ENCODE results near the gene FAM20C. TPM values are rescaled to one million over a fixed set of nuclear protein-coding genes. Genes with fewer than 3 reads are reported as not detected.

Gene FAM20C
- total RNA-seq, 2 donors from 2014 or later: 18.5 to 18.9 TPM

DNA sequence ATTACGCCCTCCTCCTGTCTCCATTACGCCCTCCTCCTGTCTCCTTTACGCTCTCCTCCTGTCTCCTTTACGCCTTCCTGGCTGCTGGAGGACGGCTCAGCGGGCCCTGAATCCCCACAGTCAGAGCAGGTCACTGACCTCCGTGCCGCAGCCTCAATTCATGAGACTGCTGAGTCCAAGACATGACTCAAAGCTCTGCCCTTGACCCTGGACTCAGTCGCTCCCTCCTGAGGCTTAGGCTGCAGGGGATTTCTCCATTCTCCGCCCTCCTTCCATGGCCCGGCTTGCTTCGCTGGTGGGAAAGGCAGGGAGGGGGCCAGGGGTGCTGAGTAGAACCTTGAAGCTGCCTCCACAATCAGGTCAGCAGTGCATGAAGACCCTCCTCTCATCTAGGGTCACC is 76.6 kb downstream of the FAM20C start:
- H3K9me3 ChIP-seq: no peaks in the 10 kb centered on the region
- H3K4me3 ChIP-seq: no peak overlapping the region
- no peaks in the 10 kb centered on the region for H3K4me1 ChIP-seq
- H3K27me3 ChIP-seq: no peaks in the 10 kb centered on the region
- H3K36me3 ChIP-seq: no peaks in the 10 kb centered on the region
- intact Hi-C loops (cut with DNase I): no loop called here
- no peak overlapping the region for H3K9ac ChIP-seq (ENCODE audit: low read depth in 2 of 2, low read length in 2 of 2)
- H3K27ac ChIP-seq: no peak overlapping the region
- no peak for DNase-seq
- TF ChIP-seq CTCF (IDR thresholded peaks at IDR 0.05): no peak

GRCh38 chr7:269721-270120 is 77.3 kb downstream of the FAM20C start:
- H3K36me3 ChIP-seq: no peaks in the 10 kb centered on the region
- TF ChIP-seq CTCF (IDR thresholded peaks at IDR 0.05): no peak
- H3K27me3 ChIP-seq: no peaks in the 10 kb centered on the region
- intact Hi-C loops (cut with DNase I): no loop called here
- no peaks in the 10 kb centered on the region for H3K4me1 ChIP-seq
- no peak for DNase-seq
- no peak overlapping the region for H3K27ac ChIP-seq
- no peaks in the 10 kb centered on the region for H3K9me3 ChIP-seq
- no peak overlapping the region for H3K9ac ChIP-seq (ENCODE audit: low read depth in 2 of 2, low read length in 2 of 2)
- H3K4me3 ChIP-seq: no peak overlapping the region

- DNase-seq: no peak
- intact Hi-C loops (cut with DNase I): no loop called here
- no peaks in the 10 kb centered on the region for H3K4me1 ChIP-seq
- no peaks in the 10 kb centered on the region for H3K27me3 ChIP-seq
- no peaks in the 10 kb centered on the region for H3K36me3 ChIP-seq
- no peak overlapping the region for H3K4me3 ChIP-seq
- no peak overlapping the region for H3K9ac ChIP-seq (ENCODE audit: low read depth in 2 of 2, low read length in 2 of 2)
- no peak for TF ChIP-seq CTCF (IDR thresholded peaks at IDR 0.05)
- H3K27ac ChIP-seq: no peak overlapping the region
- H3K9me3 ChIP-seq: no peaks in the 10 kb centered on the region
These were observed 78.1 kb downstream of the FAM20C start for GRCh38 chr7:270351-270983.

DNA sequence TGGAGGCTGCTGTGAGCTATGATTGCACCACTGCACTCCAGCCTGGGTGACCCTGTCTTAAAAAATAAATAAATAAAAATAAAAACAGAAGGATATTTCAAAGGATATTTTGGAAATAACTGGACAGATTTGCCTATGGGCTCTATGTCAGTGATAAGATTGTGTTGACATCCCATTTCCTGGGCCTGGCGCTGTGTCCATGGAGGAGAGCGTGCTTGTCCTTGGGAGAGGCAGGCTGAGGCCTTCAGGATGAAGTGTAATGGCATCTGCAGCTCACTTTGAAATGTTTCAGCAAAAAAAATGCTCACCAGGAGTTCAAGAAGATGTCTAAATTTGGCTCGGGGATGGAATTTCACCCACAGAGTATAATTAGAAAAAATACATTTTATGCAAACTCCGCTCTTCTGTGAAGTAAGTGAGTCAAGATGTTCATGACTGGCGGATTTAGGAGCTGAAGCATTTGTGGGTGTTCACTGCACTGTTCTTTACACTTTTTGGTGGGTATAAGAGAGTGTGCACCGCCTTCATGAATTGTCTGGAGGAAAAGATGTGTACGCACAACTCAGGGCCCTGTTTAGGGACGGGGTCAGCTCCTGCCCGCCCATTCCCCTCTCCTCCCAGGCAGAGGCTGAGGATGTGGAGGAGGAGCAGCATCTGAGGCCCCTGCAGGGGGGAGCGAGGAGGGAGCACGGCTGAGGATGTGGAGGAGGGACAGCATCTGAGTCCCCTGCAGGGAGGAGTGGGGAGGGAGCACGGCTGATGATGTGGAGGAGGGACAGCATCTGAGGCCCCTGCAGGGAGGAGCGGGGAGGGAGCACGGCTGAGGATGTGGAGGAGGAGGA is 79.1 kb downstream of the FAM20C start:
- no peaks in the 10 kb centered on the region for H3K36me3 ChIP-seq
- no peak for TF ChIP-seq CTCF (IDR thresholded peaks at IDR 0.05)
- no peak for DNase-seq
- intact Hi-C loops (cut with DNase I): no loop called here
- no peaks in the 10 kb centered on the region for H3K27me3 ChIP-seq
- no peak overlapping the region for H3K9ac ChIP-seq (ENCODE audit: low read depth in 2 of 2, low read length in 2 of 2)
- no peak overlapping the region for H3K4me3 ChIP-seq
- H3K27ac ChIP-seq: no peak overlapping the region
- H3K4me1 ChIP-seq: no peaks in the 10 kb centered on the region
- H3K9me3 ChIP-seq: no peaks in the 10 kb centered on the region

GRCh38 chr7:272108-272615 is 79.8 kb downstream of the FAM20C start:
- Histone ChIP-seq H3K9ac (ENCODE audit: low read depth in 2 of 2, low read length in 2 of 2) (no peak overlapping the region), H3K4me3 (no peak overlapping the region), H3K9me3 (no peaks in the 10 kb centered on the region), H3K4me1 (no peaks in the 10 kb centered on the region), H3K36me3 (no peaks in the 10 kb centered on the region), H3K27me3 (no peaks in the 10 kb centered on the region), H3K27ac (no peak overlapping the region)
- intact Hi-C loops (cut with DNase I): no loop called here
- no peak for DNase-seq
- TF ChIP-seq CTCF (IDR thresholded peaks at IDR 0.05): no peak
